PC-9 (cell line): ENCODE measurements around the gene PPP2R5E.

ENCODE experiments used
- CTCF ChIP-seq: fragments of 200-600 bp; sonication (generic); conservative IDR thresholded peaks from 2 replicates; pipeline ENCODE4 v1.6.1; 2017; ENCODE audit warnings: mixed run types, antibody characterized with exemption, mild to moderate bottlenecking, moderate library complexity
- EZH2 ChIP-seq: fragments of 200-600 bp; sonication (generic); IDR thresholded peaks from 2 replicates; pipeline ENCODE4 v1.8.0; 2017; ENCODE audit warnings: antibody characterized with exemption, low read depth

DNA sequence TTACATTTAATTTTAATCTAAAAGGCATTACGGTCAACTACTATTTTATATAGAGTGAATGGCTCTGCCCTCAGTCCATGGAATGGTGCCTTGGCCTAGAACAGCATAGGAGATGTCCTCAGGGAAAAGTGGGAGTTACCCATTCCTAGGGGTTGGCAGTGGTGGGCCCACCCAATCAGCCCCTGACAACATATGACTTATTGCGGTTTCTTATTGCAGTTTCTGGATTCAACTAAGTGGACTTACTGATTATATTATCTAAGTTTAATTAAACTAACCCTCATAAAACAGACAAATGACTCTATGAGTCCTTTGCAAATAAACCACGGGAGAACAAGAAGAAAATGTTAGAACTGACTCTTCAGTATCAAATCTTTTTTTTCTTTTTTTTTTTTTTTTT, 2.3 kb upstream of the PPP2R5E start:
- TF ChIP-seq CTCF = no peak
- TF ChIP-seq EZH2 = no peak
